Adrenal gland (tissue), 12 donors: ENCODE measurements around the gene IQCE. TPM values are rescaled to one million over a fixed set of nuclear protein-coding genes. Genes with fewer than 3 reads are reported as not detected.

Experiments used
- DNase-seq, 7 donors: peaks; one replicate each; pipeline ENCODE4 v3.0.0-alpha.2; 2019 to 2020
- H3K27ac ChIP-seq, 5 donors: fragments of 200-600 bp; sonication (generic) in 4 of 5; 1 replicate in 3 of 5; 2 replicates in 2 of 5; pipeline versions ENCODE4 v1.5.1 to v1.8.0; 2016 to 2020; ENCODE audit warnings: mild to moderate bottlenecking in 1 of 5
- H3K27me3 ChIP-seq: fragments of 200-600 bp; 2 replicates; pipeline ENCODE4 v1.8.0; 2021
- H3K36me3 ChIP-seq, 2 donors: fragments of 200-600 bp; replicated peaks in 1 of 2; 1 replicate in 1 of 2; 2 replicates in 1 of 2; pipeline versions ENCODE4 v1.5.1 to v1.8.0; 2018 to 2022
- H3K4me1 ChIP-seq, 2 donors: fragments of 200-600 bp; replicated peaks in 1 of 2; 1 replicate in 1 of 2; 2 replicates in 1 of 2; pipeline versions ENCODE4 v1.5.1 to v1.8.0; 2018 to 2021
- H3K4me3 ChIP-seq, 4 donors: fragments of 200-600 bp; sonication (generic) in 3 of 4; one replicate each; pipeline ENCODE4 v1.5.1; 2016 to 2018
- H3K9me3 ChIP-seq, 3 donors: fragments of 200-600 bp; sonication (generic) in 1 of 3; replicated peaks in 1 of 3; 1 replicate in 2 of 3; 2 replicates in 1 of 3; pipeline versions ENCODE4 v1.5.1 to v1.8.0; 2016 to 2021
- CTCF ChIP-seq, 6 experiments: fragments of 450-650 bp in 4 of 6; fragments of 200-600 bp in 2 of 6; sonication (generic) in 1 of 6; IDR thresholded peaks; 1 replicate in 5 of 6; 2 replicates in 1 of 6; pipeline versions ENCODE4 v1.5.1 to v1.8.0; 2016 to 2021; ENCODE audit warnings: antibody characterized with exemption in 6 of 6, mild to moderate bottlenecking in 2 of 6, moderate library complexity in 1 of 6
- POLR2A ChIP-seq, 2 donors: fragments of 450-650 bp; IDR thresholded peaks; one replicate each; pipeline ENCODE4 v1.6.1; 2017; ENCODE audit warnings: antibody characterized with exemption in 2 of 2, mild to moderate bottlenecking in 2 of 2, moderate library complexity in 1 of 2
- WGBS, 4 donors: extraction: QIAGEN DNeasy Blood & Tissue Kit in 2 of 4; methylation state at CpG; one replicate each; pipeline versions ENCODE4 v1.1.5 to v1.1.7; 2013 to 2017; 5-methylcytosine and 5-hydroxymethylcytosine counted together
- intact Hi-C, 2 donors: fragments of 100-400 bp; cut with DNase I; formaldehyde crosslinking; loops; one replicate each; pipeline versions ENCODE4 v1.14.1 to v1.15.0; 2022 to 2023
- polyA plus RNA-seq, 3 donors: library from polyadenylated mRNA; stranded (reverse); fragments of 200-250 nt in 2 of 3; fragments of 350-450 nt in 1 of 3; fragmentation: Illumina TruSeq in 1 of 3; extraction: RNeasy Lipid Tissue Mini Kit (QIAGEN cat#74804) in 1 of 3; gene quantifications; one replicate each; pipeline ENCODE4 v1.2.3, GENCODE V29; 2013 to 2014
- total RNA-seq, 9 donors: library from RNA; depleted of rRNA in 4 of 9; stranded (reverse); fragments of >200 nt in 4 of 9; fragments of 120-200 nt in 1 of 9; fragmentation: NEBNext Ultra II Directional in 1 of 9; extraction: Animal tissue kit (Norgen Biotek cat#: 25700) in 1 of 9; gene quantifications; one replicate each; pipeline versions ENCODE4 v1.1.0 to v1.2.4, GENCODE V29; 2013 to 2023
- donor health status: healthy with polysubstance abuse.
- donor health status: Bipolar disorder and iron deficiency.
- donor health status: DM: yes; HTN: yes; CAD: no.
- donor health status: DM: no; HTN: no; CAD: no.
- donor health status: DM: no; HTN: no; CAD: no.
- donor health status: DM: yes; HTN: yes; CAD: no.

Gene IQCE
- total and polyA plus RNA-seq, 12 donors, result 4.6 to 33.2 (median 13.8) TPM

GRCh38 chr7:2651336-2651735 is 92.6 kb downstream of the IQCE start:
- Histone ChIP-seq H3K4me1 (no peaks in the 10 kb centered on the region), H3K36me3 (peaks cover 0 to 40% of the 10 kb centered on the region in 2 donors), H3K4me3 (no peak overlapping the region), H3K27ac (no peak overlapping the region), H3K9me3 (no peaks in the 10 kb centered on the region), H3K27me3 (no peaks in the 10 kb centered on the region)
- WGBS, 4 donors, result 44 to 58% (median 55%) methylated on average over 6 to 15 of the region's 15 CpGs
- intact Hi-C loops, result no loop called here
- DNase-seq, result peak in 2 of 7 donors; percentile 41 to 57
- TF ChIP-seq POLR2A (IDR thresholded peaks at IDR 0.05) (no peak), CTCF (IDR thresholded peaks at IDR 0.05) (no peak)

- intact Hi-C loops, result no loop called here
- no peak overlapping the region for H3K4me3 ChIP-seq
- peaks cover 0 to 45% of the 10 kb centered on the region in 2 donors for H3K36me3 ChIP-seq
- H3K27ac ChIP-seq, result no peak overlapping the region
- TF ChIP-seq POLR2A (IDR thresholded peaks at IDR 0.05), result no peak
- no peak for TF ChIP-seq CTCF (IDR thresholded peaks at IDR 0.05)
- H3K9me3 ChIP-seq, result no peaks in the 10 kb centered on the region
- no peak for DNase-seq
- WGBS, 4 donors, result 86 to 92% (median 91%) methylated on average over 10 to 28 of the region's 28 CpGs
- H3K27me3 ChIP-seq, result no peaks in the 10 kb centered on the region
- no peaks in the 10 kb centered on the region for H3K4me1 ChIP-seq
Measured at GRCh38 chr7:2651847-2652735, 93.3 kb downstream of the IQCE start.

- Histone ChIP-seq H3K4me1 (no peaks in the 10 kb centered on the region), H3K27me3 (no peaks in the 10 kb centered on the region), H3K27ac (no peak overlapping the region), H3K36me3 (peaks cover 0 to 40% of the 10 kb centered on the region in 2 donors), H3K4me3 (no peak overlapping the region), H3K9me3 (no peaks in the 10 kb centered on the region)
- TF ChIP-seq POLR2A (IDR thresholded peaks at IDR 0.05), result no peak
- no peak for TF ChIP-seq CTCF (IDR thresholded peaks at IDR 0.05)
- intact Hi-C loops, result no loop called here
- no peak for DNase-seq
- 92 to 100% (median 96%) methylated on average over 4 to 12 of the region's 12 CpGs for WGBS, 4 donors
Measured at GRCh38 chr7:2652736-2653060, 93.9 kb downstream of the IQCE start.

- 79 to 90% (median 86%) methylated on average over 5 of the region's 5 CpGs for WGBS, 4 donors
- Histone ChIP-seq H3K4me3 (no peak overlapping the region), H3K27ac (no peak overlapping the region)
Measured at GRCh38 chr7:2654059-2654458, 95.3 kb downstream of the IQCE start.

More at GRCh38 chr7:2654059-2654458, 95.3 kb downstream of the IQCE start:
- no peaks in the 10 kb centered on the region for H3K9me3 ChIP-seq
- no peak for TF ChIP-seq POLR2A (IDR thresholded peaks at IDR 0.05)
- TF ChIP-seq CTCF (IDR thresholded peaks at IDR 0.05), result no peak
- intact Hi-C loops, result no loop called here
- H3K27me3 ChIP-seq, result no peaks in the 10 kb centered on the region
- H3K4me1 ChIP-seq, result no peaks in the 10 kb centered on the region
- peaks cover 0 to 44% of the 10 kb centered on the region in 2 donors for H3K36me3 ChIP-seq
- DNase-seq, result no peak
